DND-41 (cell line): ENCODE data around the gene SMPD3.

ENCODE experiments used
- ATAC-seq: fragments of 200-7000 bp; cut with Tn5 transposase; 3 replicates; pipeline ENCODE4 v1.9.1; 2021; ENCODE audit warnings: low read depth; ENCODE audit not compliant: insufficient read depth
- DNase-seq: peaks from one replicate; pipeline ENCODE4 v3.0.0-alpha.2; 2020
- H2AFZ ChIP-seq: 2 replicates; pipeline ENCODE4 v1.6.0; 2012; ENCODE audit warnings: low read depth, low read length
- H3K27ac ChIP-seq: 2 replicates; pipeline ENCODE4 v1.5.1; 2012; ENCODE audit warnings: low read length, inconsistent platforms
- H3K27me3 ChIP-seq: fragments of 200-600 bp; sonication (generic); 2 replicates; pipeline ENCODE4 v1.6.0; 2012; ENCODE audit warnings: low read length, mild to moderate bottlenecking, inconsistent platforms; ENCODE audit not compliant: insufficient read depth, poor library complexity
- H3K36me3 ChIP-seq: 2 replicates; pipeline ENCODE4 v1.5.1; 2012; ENCODE audit warnings: low read length, inconsistent platforms; ENCODE audit not compliant: insufficient read depth
- H3K4me1 ChIP-seq: 2 replicates; pipeline ENCODE4 v1.5.1; 2012; ENCODE audit warnings: mild to moderate bottlenecking, low read length; ENCODE audit not compliant: insufficient read depth
- H3K4me2 ChIP-seq: 2 replicates; pipeline ENCODE4 v1.6.0; 2012; ENCODE audit warnings: mild to moderate bottlenecking, moderate library complexity, low read length, inconsistent platforms; ENCODE audit not compliant: insufficient read depth
- H3K4me3 ChIP-seq, 2 experiments: fragments of 200-600 bp in 1 of 2; shearing (Covaris generic) in 1 of 2; 2 replicates each; pipeline ENCODE4 v1.5.1; 2012 to 2016; ENCODE audit warnings: inconsistent platforms in 2 of 2, low read length in 2 of 2, mild to moderate bottlenecking in 2 of 2, low read depth in 1 of 2, moderate library complexity in 1 of 2
- H3K79me2 ChIP-seq: 2 replicates; pipeline ENCODE4 v1.6.0; 2012; ENCODE audit warnings: low read length, inconsistent platforms; ENCODE audit not compliant: insufficient read depth
- H3K9ac ChIP-seq: 2 replicates; pipeline ENCODE4 v1.6.0; 2012; ENCODE audit warnings: low read depth, mild to moderate bottlenecking, inconsistent platforms, low read length, moderate library complexity
- H3K9me3 ChIP-seq: 2 replicates; pipeline ENCODE4 v1.5.1; 2012; ENCODE audit warnings: low read length, moderate library complexity, mild to moderate bottlenecking, inconsistent platforms; ENCODE audit not compliant: insufficient read depth, severe bottlenecking
- H4K20me1 ChIP-seq: 2 replicates; pipeline ENCODE4 v1.6.0; 2012; ENCODE audit warnings: low read length; ENCODE audit not compliant: insufficient read depth
- CTCF ChIP-seq: IDR thresholded peaks from 2 replicates; pipeline ENCODE4 v1.5.1; 2012; ENCODE audit warnings: borderline replicate concordance, low read length, moderate library complexity, mild to moderate bottlenecking; ENCODE audit not compliant: poor library complexity, severe bottlenecking; ENCODE audit errors: extremely low read depth
- EZH2 ChIP-seq: IDR thresholded peaks from 3 replicates; pipeline ENCODE4 v1.6.1; 2012; ENCODE audit warnings: borderline replicate concordance, low read depth, mild to moderate bottlenecking, moderate library complexity, low read length, inconsistent platforms; ENCODE audit not compliant: severe bottlenecking

SMPD3 gene

GRCh38 chr16:68425498-68426346 lies 22.6 kb downstream of the SMPD3 start:
- Histone ChIP-seq H3K36me3 (no peaks in the 10 kb centered on the region), H3K4me2 (no peak overlapping the region), H3K9ac (no peak overlapping the region), H3K27me3 (no peaks in the 10 kb centered on the region), H4K20me1 (no peaks in the 10 kb centered on the region), H3K79me2 (no peaks in the 10 kb centered on the region), H3K4me3 (no peak overlapping the region), H3K4me1 (peaks cover 39% of the 10 kb centered on the region), H3K9me3 (no peaks in the 10 kb centered on the region), H2AFZ (no peak overlapping the region), H3K27ac (peak overlapping the region; percentile 6; the same call in 1 of the 2 replicates)
- no peak for ATAC-seq
- DNase-seq: no peak
- TF ChIP-seq CTCF: no peak
- no peak for TF ChIP-seq EZH2

- no peak for TF ChIP-seq EZH2
- no peak for TF ChIP-seq CTCF
- Histone ChIP-seq H3K9ac (no peak overlapping the region), H3K27me3 (no peaks in the 10 kb centered on the region), H2AFZ (no peak overlapping the region), H3K4me1 (peaks cover 41% of the 10 kb centered on the region), H3K36me3 (no peaks in the 10 kb centered on the region), H4K20me1 (no peaks in the 10 kb centered on the region), H3K4me2 (no peak overlapping the region), H3K9me3 (no peaks in the 10 kb centered on the region), H3K79me2 (0 out of 2 replicates have a peak, but pooled peaks cover 3% of the 10 kb centered on the region), H3K27ac (peak overlapping the region; percentile 25; the same call in 1 of the 2 replicates), H3K4me3 (no peak overlapping the region)
- DNase-seq (no peak), ATAC-seq (no peak)
These were observed 24.5 kb downstream of the SMPD3 start for GRCh38 chr16:68423771-68424170.

- H3K27ac ChIP-seq: peak overlapping the region; percentile 98
- H3K36me3 ChIP-seq: no peaks in the 10 kb centered on the region
- no peak overlapping the region for H3K4me2 ChIP-seq
- H4K20me1 ChIP-seq: no peaks in the 10 kb centered on the region
- H3K4me3 ChIP-seq: no peak overlapping the region
- no peak overlapping the region for H3K9ac ChIP-seq
- ATAC-seq (no peak), DNase-seq (no peak)
- no peaks in the 10 kb centered on the region for H3K27me3 ChIP-seq
- H3K79me2 ChIP-seq: 0 out of 2 replicates have a peak, but pooled peaks cover 3% of the 10 kb centered on the region
- H3K9me3 ChIP-seq: no peaks in the 10 kb centered on the region
- no peak overlapping the region for H2AFZ ChIP-seq
- TF ChIP-seq EZH2 (no peak), CTCF (no peak)
- peaks cover 54% of the 10 kb centered on the region for H3K4me1 ChIP-seq
These were observed 25.8 kb downstream of the SMPD3 start for GRCh38 chr16:68422396-68422960.
